NCI-H446 treated with DMSO at 0.1 percent for 48 hours (cell line): ENCODE results near the gene BRD2.

Experiments
- DNase-seq: peaks from one replicate; lab custom pipeline; 2025; lab: John Stamatoyannopoulos, UW

The BRD2 gene

GRCh38 chr6:33029328-33030184 lies 61.2 kb downstream of the BRD2 start:
- no peak for DNase-seq

GRCh38 chr6:33030245-33030644 lies 61.9 kb downstream of the BRD2 start:
- no peak for DNase-seq
